ENCODE measurements around the gene SIRT4.
A peak's percentile ranks its signal among the peaks of the same experiment; 100 is the strongest.

Gene SIRT4

DNA sequence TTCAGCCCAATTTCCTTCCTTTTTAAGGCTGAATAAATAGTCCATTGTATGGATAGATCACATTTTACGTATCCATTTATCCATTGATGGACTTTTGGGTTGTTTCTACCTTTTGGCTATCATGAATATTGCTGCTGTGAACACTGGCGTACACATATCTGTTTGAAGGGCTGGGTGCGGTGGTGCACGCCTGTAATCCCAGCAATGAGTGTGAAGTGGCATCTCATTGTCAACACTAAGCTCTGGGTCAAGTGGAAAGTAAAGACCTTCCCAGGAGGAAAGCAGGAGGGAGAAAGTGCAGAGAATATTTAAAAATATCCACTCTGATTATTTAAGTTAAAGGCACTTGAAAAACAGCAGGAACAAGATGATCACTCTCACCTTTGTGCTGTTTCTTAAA, 37.1 kb downstream of the SIRT4 start:
- no peak for DNase-seq

DNA sequence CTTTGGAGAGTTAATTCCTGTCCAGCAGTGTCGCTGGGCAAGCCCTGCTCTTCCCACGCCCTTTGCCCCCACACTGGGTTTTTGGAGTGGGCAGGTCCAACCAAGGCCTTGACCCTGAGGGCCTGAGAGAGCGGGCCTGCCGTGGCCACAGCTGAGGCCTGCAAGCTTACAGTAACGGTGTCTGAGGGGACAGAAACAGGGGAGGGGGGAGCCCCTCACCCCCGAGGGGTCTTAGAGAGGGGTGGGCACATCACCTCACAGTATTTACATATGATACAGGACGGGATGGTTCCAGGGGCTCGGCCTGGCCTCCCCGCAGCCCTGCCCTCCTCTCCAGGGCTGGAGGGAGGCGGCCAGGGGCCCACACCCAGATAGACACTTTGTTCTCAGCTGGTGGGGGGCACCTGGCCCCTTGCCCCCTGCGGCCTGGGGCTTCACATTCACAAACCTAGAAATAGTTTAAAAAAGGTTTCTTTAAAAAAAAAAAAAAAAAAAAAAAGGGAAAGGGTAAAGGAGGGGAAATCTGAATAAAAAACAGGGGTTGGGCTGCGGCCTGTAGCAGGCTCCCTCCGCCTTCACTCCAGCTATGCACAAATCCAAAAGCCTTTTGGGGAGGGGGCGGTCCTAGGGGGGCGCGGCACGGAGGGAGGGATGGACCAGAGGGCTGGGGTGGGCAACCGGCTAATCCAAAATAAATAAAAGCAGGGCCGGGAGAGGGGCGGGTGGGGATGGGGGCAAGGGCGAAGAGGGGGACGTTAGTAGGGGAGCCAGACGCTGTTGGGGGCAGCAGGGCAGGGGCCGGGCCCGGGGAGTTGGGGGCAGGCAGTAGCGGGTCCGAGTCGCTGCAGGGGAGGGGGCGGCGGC, 40.3 kb downstream of the SIRT4 start:
- no peak for DNase-seq

GRCh38 chr12:120343039-120343537, 41.0 kb downstream of the SIRT4 start:
- no peak for DNase-seq

GRCh38 chr12:120343692-120344091, 41.6 kb downstream of the SIRT4 start:
- DNase-seq = no peak

DNA sequence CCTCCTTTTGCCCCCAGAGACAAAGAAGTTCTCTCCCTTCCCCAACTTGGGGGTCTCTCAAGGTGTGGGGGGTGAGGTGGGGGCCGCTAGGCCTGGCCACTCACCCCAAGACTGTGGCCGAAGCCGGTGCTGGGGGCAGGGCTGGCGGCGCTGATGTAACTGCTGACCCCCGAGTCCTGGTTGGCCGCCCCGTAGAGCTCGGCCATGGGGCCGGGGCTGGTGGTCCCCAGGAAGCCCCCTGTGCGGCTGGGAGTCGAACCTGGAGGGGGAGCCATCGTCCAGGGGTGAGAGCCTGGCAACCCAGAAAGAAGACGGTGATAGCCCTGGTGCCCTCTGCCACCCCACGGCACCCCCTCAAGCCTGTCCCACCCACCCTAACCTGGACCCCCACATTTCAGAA, 43.9 kb downstream of the SIRT4 start:
- no peak for DNase-seq

GRCh38 chr12:120346681-120347080, 44.6 kb downstream of the SIRT4 start:
- no peak for DNase-seq

- DNase-seq = no peak
Measured at GRCh38 chr12:120347766-120348165, 45.6 kb downstream of the SIRT4 start.

DNA sequence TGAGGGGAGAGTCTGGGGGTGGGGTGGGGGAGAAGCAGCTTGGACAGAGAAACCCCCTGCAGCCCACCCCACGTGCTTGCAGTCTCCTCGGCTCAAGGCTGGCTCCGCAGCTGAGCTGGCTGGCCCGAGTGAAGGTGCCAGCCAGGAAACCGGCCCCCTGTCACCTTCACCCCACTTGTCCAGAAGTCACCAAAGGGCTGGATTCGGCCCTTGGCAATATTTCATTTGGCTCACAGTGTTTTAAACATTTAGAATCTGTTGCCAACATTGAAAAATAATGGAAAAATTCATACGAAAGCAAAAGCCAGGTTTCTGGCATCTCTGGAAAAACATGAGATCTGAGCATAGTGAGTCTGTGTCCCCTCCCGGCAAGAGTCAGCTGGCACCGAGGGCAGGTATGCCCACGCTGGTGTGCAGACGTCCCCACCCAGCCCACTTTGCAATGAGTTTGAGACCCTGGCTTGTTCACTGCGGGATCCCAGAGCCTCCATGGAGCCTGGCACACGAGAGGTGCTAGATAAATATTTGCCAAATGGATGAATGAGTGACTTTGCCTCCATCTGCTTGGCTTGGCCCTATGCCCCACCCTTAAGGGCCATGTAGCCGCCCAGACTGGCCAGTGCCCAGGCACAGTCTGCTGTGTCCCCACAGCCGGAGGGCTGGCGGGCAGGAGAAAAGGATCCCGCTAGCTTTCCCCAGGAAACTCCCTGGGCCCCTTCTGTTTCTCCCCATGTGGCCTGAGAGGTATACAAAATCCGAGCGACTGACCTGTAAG, 48.6 kb downstream of the SIRT4 start:
- no peak for DNase-seq

- DNase-seq = no peak
Measured at GRCh38 chr12:120352117-120352516, 50.0 kb downstream of the SIRT4 start.

DNA sequence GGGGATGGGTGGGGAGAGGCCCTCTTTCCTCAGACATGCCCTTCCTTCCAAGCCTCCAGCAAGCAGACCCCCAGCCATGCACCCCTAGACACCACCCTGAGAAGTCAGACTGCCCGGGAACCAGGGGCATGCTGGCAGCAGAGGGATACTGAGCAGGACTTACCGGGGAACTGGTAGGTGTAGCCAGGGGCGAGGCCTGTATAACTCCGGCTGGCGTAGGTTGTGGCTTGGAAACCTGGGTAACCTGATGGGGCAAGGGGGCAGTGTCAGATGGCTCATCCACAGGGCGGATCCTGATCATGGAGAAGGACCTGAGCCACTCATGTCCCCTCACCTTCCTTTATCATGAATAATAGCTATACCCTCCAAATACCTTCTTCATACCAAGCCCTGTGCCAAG, 51.0 kb downstream of the SIRT4 start:
- DNase-seq = no peak

DNA sequence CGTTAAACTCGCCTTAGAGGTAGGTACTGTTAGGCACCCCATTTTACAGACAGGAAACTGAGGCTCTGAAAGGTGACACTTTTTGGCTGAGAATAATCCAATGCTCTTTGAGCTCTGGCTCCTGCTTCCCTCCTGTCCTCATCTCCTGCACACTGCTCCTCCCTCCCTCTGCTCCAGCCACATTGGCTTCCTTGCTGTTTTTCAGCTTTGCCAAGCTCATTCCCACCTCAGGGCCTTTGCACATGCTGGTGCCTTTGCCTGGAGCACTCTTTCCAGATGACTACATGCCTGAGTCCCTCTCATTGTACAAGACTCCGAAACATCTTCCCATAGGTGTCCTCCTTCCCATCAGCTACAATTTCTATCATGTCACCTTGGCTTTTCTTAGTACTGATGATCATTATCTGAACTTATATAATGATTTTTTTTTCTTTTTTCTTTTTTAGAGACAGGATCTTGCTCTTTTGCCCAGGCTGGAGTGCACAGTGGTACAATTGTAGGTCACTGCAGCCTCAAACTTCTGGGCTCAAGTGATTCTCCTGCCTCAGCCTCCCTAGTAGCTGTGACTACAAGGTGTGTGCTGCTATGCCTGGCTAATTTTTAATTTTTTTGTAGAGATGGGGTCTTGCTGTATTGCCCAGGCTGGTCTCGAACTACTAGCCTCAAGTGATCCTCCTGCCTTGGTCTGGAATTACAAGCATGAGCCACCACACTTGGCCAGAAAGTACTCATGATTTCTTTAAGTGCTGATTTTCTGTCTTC, 51.6 kb downstream of the SIRT4 start:
- DNase-seq = no peak

DNA sequence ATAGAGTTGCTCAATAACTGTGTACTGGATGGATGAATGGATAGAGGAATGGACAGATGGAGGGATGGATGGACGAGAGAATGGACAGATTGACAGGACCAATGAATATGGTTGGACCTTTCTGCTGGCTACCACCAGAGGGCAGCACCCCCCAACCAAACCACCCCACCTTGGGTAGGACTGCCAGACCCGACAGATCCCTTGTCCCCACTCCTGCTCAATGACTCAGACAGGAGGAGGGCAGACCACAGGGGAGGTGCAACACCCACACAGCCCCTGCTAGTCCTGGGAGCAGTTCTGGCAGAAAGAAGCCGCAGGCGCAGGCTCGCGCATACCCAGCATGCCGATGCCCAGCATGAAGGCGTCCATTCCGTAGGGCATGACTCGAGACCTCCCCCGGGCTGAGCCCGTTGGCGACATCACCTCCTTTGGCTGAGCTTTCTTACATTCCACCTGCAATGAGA, 54.5 kb downstream of the SIRT4 start:
- DNase-seq = peak; percentile 86

DNA sequence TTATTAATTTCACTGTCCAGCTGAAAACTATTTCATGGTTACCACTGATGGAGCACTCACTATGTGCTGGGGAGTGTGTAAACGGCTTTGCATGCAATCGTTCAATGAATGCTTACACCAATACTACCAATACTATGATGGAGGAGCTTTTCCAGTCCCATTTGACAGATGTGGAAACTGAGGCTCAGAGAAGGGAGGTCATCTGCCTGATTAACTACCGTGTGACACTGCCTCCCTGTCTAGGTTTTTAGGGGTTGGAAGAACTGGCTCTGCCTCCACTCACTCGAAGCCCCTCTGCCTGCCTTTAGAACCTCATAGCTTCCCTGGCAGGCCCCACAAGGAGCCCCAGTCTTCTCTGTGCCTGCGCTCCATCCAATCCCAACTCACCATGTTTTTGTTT, 55.0 kb downstream of the SIRT4 start:
- no peak for DNase-seq

DNA sequence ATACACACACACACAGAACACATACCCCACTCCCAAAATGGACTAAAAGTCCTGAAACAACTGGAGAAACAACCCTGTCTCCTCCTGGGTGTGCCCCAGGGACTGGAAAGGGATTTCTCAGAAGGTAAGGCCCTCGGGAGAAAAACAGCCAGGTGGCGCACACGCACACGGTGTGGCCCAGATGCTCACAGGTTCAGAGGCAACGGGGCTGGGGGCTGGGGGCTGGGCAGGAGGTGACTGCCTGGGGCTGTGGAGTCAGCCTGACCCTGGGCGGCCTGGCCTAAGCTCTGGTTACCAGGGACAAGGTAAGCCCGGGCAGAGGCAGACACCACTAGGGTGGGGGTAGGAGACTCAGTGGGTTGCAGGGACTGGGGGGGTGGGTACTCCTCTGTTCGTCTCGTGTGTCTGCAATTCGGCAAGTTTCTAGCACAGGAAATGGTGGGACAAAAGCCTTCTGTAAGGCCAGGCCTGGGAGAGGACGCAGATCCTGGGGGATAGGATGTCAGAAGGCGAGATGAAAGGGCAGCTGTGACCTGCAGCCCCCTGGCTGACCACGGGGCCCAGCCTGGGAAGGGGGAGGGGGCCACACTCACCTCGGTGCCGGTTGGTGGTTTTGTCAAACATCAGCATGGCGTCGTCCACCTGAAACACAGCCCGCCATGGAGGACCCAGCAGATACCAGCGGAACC, 56.4 kb downstream of the SIRT4 start:
- no peak for DNase-seq

DNA sequence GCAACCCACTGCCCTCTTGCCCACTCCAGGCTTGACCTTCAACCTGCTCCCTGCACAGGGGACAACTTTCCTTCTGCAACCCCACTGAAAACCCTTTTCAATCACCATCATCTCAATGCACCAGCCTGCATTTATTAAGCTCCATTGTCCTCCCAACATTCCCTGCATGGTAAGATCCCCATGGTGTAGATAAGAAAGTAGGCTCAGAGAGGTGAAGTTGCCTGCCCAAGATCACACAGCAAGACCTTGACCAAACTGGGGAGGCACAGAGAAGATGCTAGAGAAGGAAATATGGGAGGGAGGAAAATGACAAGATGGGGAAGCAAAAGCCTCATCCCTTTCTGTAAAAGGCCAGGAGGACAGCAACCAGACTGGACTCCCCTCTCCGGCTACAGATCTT, 57.0 kb downstream of the SIRT4 start:
- no peak for DNase-seq

DNA sequence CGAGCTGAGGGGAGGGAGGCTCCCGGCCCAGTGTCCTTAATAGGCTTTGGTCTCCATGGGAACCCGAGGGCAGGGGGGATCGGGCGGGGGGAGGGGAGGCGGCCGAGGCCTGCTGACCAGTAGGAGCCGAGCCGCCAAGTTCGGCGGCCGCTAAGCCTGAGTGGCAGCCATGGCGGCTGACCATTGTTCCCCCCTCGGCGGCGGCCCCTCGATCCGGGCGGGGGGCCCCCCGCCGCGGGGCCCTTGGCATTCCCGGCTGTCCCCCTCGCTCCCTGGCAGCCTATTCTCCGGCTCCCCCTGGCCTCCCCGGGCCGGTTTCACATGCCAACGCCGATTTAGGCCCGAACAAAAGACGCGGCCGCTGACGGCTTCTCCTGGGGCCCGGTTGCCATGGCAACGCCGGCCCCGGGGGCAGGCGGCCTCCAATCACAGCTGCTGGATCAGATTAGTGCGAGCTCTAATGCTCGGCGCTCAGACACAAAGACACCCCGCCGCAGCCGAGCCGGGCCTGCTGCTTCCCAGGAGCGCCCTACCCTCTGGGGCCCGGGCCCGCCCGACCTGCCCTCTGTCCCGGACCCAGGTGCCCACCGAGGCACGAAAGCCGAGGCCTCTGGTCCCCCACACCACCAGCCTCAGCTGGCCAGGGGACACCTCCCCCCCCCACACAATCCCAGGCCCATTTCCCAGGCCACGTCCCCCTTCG, 59.5 kb downstream of the SIRT4 start:
- DNase-seq = no peak

All from stimulated activated CD8-positive, alpha-beta memory T cell treated with anti-CD3 and anti-CD28 coated beads, Interleukin-4, amount 100 ng/mL, for 48 hours (primary cell).